CD4-positive, CD25-positive, alpha-beta regulatory T cell (primary cell): ENCODE measurements around the gene MEGF11. TPM values are rescaled to one million over a fixed set of nuclear protein-coding genes. Genes with fewer than 3 reads are reported as not detected.

Source experiments
- ATAC-seq, 2 donors: fragments of 150-1000 bp; cut with Tn5 transposase; one replicate each; pipeline ENCODE4 v1.10.0; 2021; ENCODE audit warnings: low read depth in 2 of 2, moderate number of reproducible peaks in 2 of 2, moderate library complexity in 1 of 2
- DNase-seq, 3 donors: peaks; one replicate each; pipeline versions ENCODE4 v3.0.0 to v3.0.0-alpha.2; 2012 to 2022; ENCODE audit warnings: mixed read lengths in 1 of 3
- H3K27ac ChIP-seq: one replicate; pipeline ENCODE4 v1.7.0; 2013; ENCODE audit warnings: mild to moderate bottlenecking, low read length; ENCODE audit not compliant: insufficient read depth, poor library complexity, severe bottlenecking
- H3K27me3 ChIP-seq: one replicate; pipeline ENCODE4 v1.7.0; 2013; ENCODE audit warnings: low read length; ENCODE audit not compliant: control insufficient read depth, insufficient read depth
- H3K36me3 ChIP-seq: one replicate; pipeline ENCODE4 v1.7.0; 2013; ENCODE audit warnings: mild to moderate bottlenecking, low read length, moderate library complexity; ENCODE audit not compliant: control insufficient read depth, insufficient read depth
- H3K4me1 ChIP-seq: 2 replicates; pipeline ENCODE4 v1.7.0; 2013; ENCODE audit warnings: mild to moderate bottlenecking, low read length; ENCODE audit not compliant: insufficient read depth, control insufficient read depth, poor library complexity, severe bottlenecking
- H3K4me3 ChIP-seq: one replicate; pipeline ENCODE4 v1.7.0; 2013; ENCODE audit warnings: low read depth, mild to moderate bottlenecking, low read length, moderate library complexity
- H3K9me3 ChIP-seq, 2 experiments: 1 replicate in 1 of 2; 2 replicates in 1 of 2; pipeline ENCODE4 v1.7.0; 2013; ENCODE audit warnings: low read length in 2 of 2, mild to moderate bottlenecking in 1 of 2, moderate library complexity in 1 of 2; ENCODE audit not compliant: control insufficient read depth in 2 of 2
- H3K27ac Mint-ChIP-seq, 3 donors: one replicate each; pipeline ENCODE4 v1.8.0; 2020 to 2022; ENCODE audit warnings: mild to moderate bottlenecking in 3 of 3, mixed read lengths in 3 of 3, moderate library complexity in 2 of 3
- H3K27me3 Mint-ChIP-seq: one replicate; pipeline ENCODE4 v1.8.0; 2022; ENCODE audit warnings: mild to moderate bottlenecking, mixed read lengths
- H3K36me3 Mint-ChIP-seq: one replicate; pipeline ENCODE4 v1.8.0; 2020; ENCODE audit warnings: mixed read lengths
- H3K4me1 Mint-ChIP-seq, 4 donors: one replicate each; pipeline ENCODE4 v1.8.0; 2020 to 2022; ENCODE audit warnings: mixed read lengths in 4 of 4, mild to moderate bottlenecking in 1 of 4
- H3K4me3 Mint-ChIP-seq, 4 donors: one replicate each; pipeline ENCODE4 v1.8.0; 2020 to 2022; ENCODE audit warnings: mild to moderate bottlenecking in 4 of 4, mixed read lengths in 4 of 4, moderate library complexity in 3 of 4
- H3K9me3 Mint-ChIP-seq, 7 donors: one replicate each; pipeline ENCODE4 v1.8.0; 2020 to 2022; ENCODE audit warnings: mixed read lengths in 7 of 7, mild to moderate bottlenecking in 3 of 7, moderate library complexity in 2 of 7
- polyA plus RNA-seq, 4 donors: library from polyadenylated mRNA; unstranded; fragments of 300-500 nt; fragmentation: Illumina TruSeq; gene quantifications; one replicate each; pipeline ENCODE4 v1.2.3, GENCODE V29; 2021
- total RNA-seq: library from RNA; stranded (reverse); gene quantifications from one replicate; pipeline ENCODE4 v1.2.3, GENCODE V29; 2022

Gene MEGF11
- total and polyA plus RNA-seq, 5 donors from 2014 or later = 0.02 to 0.29 (median 0.21) TPM; not detected in 2

DNA sequence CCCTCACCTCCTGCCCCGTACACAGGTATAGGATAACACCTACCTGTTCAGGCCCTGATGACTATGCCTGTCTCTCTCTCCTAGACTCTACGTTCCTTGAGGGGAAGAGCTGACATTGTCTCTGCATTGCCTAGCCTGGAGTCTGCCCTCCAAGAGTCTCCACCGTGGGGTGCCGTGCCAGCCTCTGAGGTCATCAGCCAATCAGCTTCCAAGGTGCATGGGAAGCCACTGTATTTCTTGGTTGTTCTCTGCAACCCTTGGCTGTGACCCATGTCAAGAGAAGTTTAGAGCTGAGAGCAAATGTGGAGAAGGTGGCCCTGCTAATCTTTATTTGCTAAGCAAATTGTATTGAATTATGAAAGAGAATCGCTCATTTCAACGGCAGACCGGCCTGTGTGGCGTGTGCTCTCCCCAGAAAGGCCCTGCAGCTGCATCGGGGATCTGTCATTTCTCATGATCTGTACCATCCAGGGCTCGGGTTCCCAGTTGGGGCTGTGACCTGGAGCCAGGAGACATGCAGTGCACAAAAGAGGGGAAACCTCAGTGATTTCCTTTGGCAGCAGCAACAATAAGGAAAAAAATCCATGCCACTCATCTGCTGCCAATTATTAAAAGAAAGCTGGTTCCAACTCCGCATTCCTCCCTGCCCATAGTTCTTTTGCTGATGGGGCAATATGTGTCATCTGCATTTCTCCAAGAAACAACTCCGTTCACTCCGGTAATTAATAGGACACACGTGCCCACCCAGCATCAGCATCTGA lies 182.2 kb downstream of the MEGF11 start:
- Histone ChIP-seq H3K27me3 (peaks cover 5% of the 10 kb centered on the region), H3K36me3 (no peaks in the 10 kb centered on the region), H3K4me1 (no peaks in the 10 kb centered on the region), H3K27ac (no peak overlapping the region), H3K4me3 (no peak overlapping the region), H3K9me3 (no peaks in the 10 kb centered on the region)
- H3K9me3 Mint-ChIP-seq = no peaks in the 10 kb centered on the region
- no peaks in the 10 kb centered on the region for H3K4me1 Mint-ChIP-seq
- H3K27ac Mint-ChIP-seq = peak overlapping the region in 1 of 3 donors; percentile 14
- no peaks in the 10 kb centered on the region for H3K36me3 Mint-ChIP-seq
- H3K4me3 Mint-ChIP-seq = no peak overlapping the region
- H3K27me3 Mint-ChIP-seq = peaks cover 29% of the 10 kb centered on the region
- DNase-seq (no peak), ATAC-seq (no peak)

DNA sequence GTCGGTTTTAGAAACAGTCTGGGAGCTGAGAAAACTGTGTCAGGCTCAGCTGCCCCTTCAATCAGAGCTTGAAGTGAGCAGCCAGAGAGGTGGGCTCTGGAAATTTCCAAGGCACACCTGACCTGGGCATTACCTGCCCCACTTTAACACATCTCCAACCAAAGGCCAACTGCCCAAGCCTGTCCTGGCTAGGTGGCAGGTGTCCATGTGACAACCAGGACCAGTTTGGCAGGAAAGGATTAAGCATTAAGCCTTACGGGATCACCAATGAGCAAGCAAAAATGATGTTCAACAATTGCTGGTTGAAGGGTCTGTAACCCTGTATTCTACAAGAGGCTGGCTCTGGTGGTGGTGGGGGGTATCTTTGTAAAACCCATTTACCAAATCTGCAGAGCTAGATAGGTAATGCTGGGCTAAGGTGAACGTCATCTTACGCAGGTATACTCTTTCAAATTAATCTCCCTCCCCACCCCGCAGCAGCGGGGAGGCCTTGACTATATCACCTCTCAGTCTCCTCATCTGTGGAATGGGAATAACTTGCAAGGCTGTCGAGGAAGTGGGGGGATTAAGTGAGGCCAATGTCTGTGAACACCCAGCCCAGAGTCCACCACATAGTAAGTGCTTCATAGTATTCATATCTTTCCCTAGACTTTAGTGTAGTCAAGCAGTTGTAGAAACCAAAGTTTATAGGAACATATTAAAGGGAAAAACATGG lies 183.2 kb downstream of the MEGF11 start:
- no peaks in the 10 kb centered on the region for H3K4me1 Mint-ChIP-seq
- H3K36me3 Mint-ChIP-seq = no peaks in the 10 kb centered on the region
- ATAC-seq (no peak), DNase-seq (no peak)
- peaks cover 29% of the 10 kb centered on the region for H3K27me3 Mint-ChIP-seq
- no peaks in the 10 kb centered on the region for H3K9me3 ChIP-seq
- H3K27ac ChIP-seq = no peak overlapping the region
- no peak overlapping the region for H3K4me3 Mint-ChIP-seq
- no peak overlapping the region for H3K27ac Mint-ChIP-seq
- no peaks in the 10 kb centered on the region for H3K36me3 ChIP-seq
- peaks cover 2% of the 10 kb centered on the region for H3K27me3 ChIP-seq
- H3K4me3 ChIP-seq = no peak overlapping the region
- no peaks in the 10 kb centered on the region for H3K9me3 Mint-ChIP-seq
- H3K4me1 ChIP-seq = no peaks in the 10 kb centered on the region

DNA sequence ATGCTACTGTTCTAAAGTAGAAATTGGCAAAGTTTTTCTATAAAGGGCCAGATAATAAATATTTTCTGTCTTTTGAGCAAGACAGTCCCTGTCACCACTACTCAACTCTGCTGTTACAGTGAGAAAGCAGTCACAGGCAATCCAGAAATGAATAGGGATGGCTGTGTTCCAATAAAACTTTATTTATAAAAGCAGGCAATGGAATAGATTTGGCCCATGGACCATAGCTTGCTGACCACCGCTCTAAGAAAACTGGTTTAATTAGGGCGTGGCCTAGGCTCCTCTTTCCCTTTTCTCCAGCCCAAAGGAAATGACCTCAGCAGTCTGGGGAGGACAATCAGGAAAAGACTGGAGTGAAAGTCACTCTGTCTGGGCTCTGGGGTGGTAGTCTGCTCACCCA lies 183.8 kb downstream of the MEGF11 start:
- Histone ChIP-seq H3K36me3 (no peaks in the 10 kb centered on the region), H3K27ac (no peak overlapping the region), H3K4me3 (no peak overlapping the region), H3K9me3 (no peaks in the 10 kb centered on the region), H3K4me1 (no peaks in the 10 kb centered on the region), H3K27me3 (peaks cover 2% of the 10 kb centered on the region)
- Mint-ChIP-seq H3K4me3 (no peak overlapping the region), H3K36me3 (no peaks in the 10 kb centered on the region), H3K9me3 (no peaks in the 10 kb centered on the region), H3K4me1 (no peaks in the 10 kb centered on the region), H3K27me3 (peaks cover 28% of the 10 kb centered on the region), H3K27ac (no peak overlapping the region)
- DNase-seq (no peak), ATAC-seq (no peak)

DNA sequence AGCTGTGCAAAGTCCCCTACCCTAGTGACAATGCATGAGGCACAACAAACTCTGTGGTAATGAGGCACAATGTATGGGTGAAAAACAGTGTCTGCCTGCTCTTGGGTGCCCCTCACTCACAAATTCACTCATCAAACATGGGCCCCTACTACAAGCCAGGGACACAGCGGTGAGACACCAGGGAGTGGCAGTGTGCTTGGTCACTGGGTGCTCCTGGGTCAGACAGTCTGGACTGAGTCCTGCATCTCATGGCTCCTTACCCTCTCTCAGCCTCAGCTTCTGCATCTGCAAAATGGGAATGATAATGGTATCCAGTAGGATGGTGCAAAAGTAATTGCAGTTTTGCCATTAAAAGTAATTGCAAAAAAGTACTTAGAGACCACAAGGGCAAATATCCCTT lies 184.7 kb downstream of the MEGF11 start:
- H3K27ac ChIP-seq = no peak overlapping the region
- H3K27me3 ChIP-seq = no peaks in the 10 kb centered on the region
- H3K4me3 ChIP-seq = no peak overlapping the region
- H3K4me1 ChIP-seq = no peaks in the 10 kb centered on the region
- DNase-seq (no peak), ATAC-seq (no peak)
- H3K9me3 ChIP-seq = no peaks in the 10 kb centered on the region
- Mint-ChIP-seq H3K27me3 (peaks cover 20% of the 10 kb centered on the region), H3K4me3 (no peak overlapping the region), H3K9me3 (no peaks in the 10 kb centered on the region), H3K27ac (no peak overlapping the region), H3K4me1 (no peaks in the 10 kb centered on the region), H3K36me3 (no peaks in the 10 kb centered on the region)
- no peaks in the 10 kb centered on the region for H3K36me3 ChIP-seq

DNA sequence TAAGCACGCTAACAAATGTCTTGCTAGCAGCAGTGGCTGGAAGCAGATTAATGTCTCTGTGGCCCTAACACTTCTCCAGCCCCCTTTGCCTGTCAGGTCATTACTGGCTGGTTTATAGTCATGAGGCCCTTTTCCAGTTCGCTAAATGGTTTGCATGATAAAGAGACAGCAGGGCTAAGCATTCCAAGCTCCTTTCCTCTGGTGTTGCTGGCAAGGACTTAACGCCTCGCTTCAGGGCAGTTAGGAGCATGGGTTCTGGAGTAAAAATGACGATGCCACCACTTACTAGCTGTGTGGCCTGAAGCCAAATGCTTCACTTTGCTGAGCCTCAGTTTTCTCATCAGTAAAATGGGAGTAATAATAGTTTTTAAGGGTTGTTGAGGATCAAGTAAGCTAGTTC lies 185.9 kb downstream of the MEGF11 start:
- Histone ChIP-seq H3K9me3 (no peaks in the 10 kb centered on the region), H3K36me3 (no peaks in the 10 kb centered on the region), H3K4me3 (no peak overlapping the region), H3K27ac (no peak overlapping the region), H3K4me1 (no peaks in the 10 kb centered on the region), H3K27me3 (no peaks in the 10 kb centered on the region)
- Mint-ChIP-seq H3K4me1 (no peaks in the 10 kb centered on the region), H3K36me3 (no peaks in the 10 kb centered on the region), H3K4me3 (no peak overlapping the region), H3K9me3 (no peaks in the 10 kb centered on the region), H3K27ac (no peak overlapping the region), H3K27me3 (peaks cover 16% of the 10 kb centered on the region)
- ATAC-seq (no peak), DNase-seq (no peak)

DNA sequence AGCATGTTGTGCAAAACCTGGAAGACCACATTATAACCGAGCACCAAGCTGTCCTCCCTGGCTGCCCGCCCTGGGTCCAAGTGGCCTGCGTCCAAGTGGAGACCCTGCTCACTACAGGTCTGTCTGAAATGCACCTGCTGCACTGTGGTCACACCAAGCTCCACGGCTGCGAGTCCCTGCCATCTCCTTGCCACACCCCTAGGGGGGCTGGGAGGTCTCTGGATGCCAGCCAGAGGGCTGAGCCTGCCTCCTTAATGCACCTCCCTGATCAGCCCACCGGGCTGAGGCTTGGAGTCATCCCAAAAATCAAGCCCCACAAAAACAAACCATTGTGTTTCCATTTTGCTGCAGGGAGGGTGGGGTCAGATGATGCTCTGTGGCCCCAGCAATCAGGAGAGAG lies 187.1 kb downstream of the MEGF11 start:
- Mint-ChIP-seq H3K9me3 (peaks cover 0 to 1% (median 0%) of the 10 kb centered on the region in 7 donors), H3K4me3 (no peak overlapping the region), H3K36me3 (no peaks in the 10 kb centered on the region), H3K27me3 (peaks cover 21% of the 10 kb centered on the region), H3K27ac (no peak overlapping the region), H3K4me1 (no peaks in the 10 kb centered on the region)
- Histone ChIP-seq H3K4me3 (no peak overlapping the region), H3K4me1 (no peaks in the 10 kb centered on the region), H3K27me3 (no peaks in the 10 kb centered on the region), H3K9me3 (no peaks in the 10 kb centered on the region), H3K27ac (no peak overlapping the region), H3K36me3 (no peaks in the 10 kb centered on the region)
- DNase-seq (no peak), ATAC-seq (no peak)

DNA sequence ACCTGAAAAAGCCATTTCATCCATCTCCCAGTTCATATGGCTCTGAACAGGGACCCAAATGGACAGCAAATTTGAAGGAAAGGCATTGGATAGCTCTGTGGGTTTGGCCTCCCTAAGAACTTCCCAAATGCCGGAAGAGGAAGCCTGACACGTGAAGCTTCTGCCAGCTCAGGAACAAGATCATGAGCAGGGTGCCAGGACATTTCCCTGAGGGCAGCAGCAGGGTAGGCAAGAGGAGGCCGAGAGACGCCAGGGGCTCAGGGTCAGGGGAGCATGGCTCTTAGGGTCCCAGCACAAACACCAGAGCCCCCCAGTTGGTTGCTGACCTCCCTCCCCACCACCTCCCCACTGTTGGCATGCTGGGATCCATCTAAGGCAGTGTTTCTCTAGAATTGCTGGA lies 187.5 kb downstream of the MEGF11 start:
- Mint-ChIP-seq H3K4me3 (no peak overlapping the region), H3K36me3 (no peaks in the 10 kb centered on the region), H3K9me3 (peaks cover 0 to 1% (median 0%) of the 10 kb centered on the region in 7 donors), H3K27ac (no peak overlapping the region), H3K27me3 (peaks cover 21% of the 10 kb centered on the region), H3K4me1 (no peaks in the 10 kb centered on the region)
- H3K4me1 ChIP-seq = no peaks in the 10 kb centered on the region
- H3K36me3 ChIP-seq = no peaks in the 10 kb centered on the region
- no peak overlapping the region for H3K27ac ChIP-seq
- DNase-seq (no peak), ATAC-seq (no peak)
- no peaks in the 10 kb centered on the region for H3K27me3 ChIP-seq
- H3K9me3 ChIP-seq = no peaks in the 10 kb centered on the region
- no peak overlapping the region for H3K4me3 ChIP-seq

DNA sequence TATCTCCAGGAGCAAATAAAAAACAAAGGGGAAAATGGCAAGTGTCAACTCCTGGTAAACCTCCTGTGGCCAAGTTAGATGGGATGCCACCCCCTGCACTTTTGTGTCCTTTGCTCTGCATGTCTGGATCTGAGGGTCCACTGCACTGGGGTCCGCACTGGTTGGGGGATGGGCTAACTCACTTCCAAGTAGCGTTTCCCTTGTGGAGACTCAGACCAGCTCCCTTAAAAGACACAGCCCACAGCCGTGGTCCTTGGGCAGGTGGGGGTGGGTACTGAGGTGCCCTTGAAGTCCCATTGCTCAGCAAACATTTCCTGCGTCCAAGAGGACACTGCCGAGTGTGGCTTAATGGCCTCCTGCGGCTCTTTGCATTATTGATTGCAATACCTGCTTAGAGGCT lies 188.2 kb downstream of the MEGF11 start:
- ATAC-seq = no peak
- Mint-ChIP-seq H3K36me3 (no peaks in the 10 kb centered on the region), H3K9me3 (peaks cover 0 to 3% (median 0%) of the 10 kb centered on the region in 7 donors), H3K4me3 (no peak overlapping the region), H3K27ac (no peak overlapping the region), H3K4me1 (no peaks in the 10 kb centered on the region), H3K27me3 (peaks cover 21% of the 10 kb centered on the region)
- Histone ChIP-seq H3K36me3 (no peaks in the 10 kb centered on the region), H3K4me3 (no peak overlapping the region), H3K9me3 (no peaks in the 10 kb centered on the region), H3K27me3 (no peaks in the 10 kb centered on the region), H3K4me1 (no peaks in the 10 kb centered on the region), H3K27ac (no peak overlapping the region)
- no peak for DNase-seq
